ENCODE data around the gene DCDC1. TPM values are rescaled to one million over a fixed set of nuclear protein-coding genes. Genes with fewer than 3 reads are reported as not detected.

DCDC1 gene
- total and polyA plus RNA-seq, 2 donors (not counting 1 experiment from before 2014, with no cell fraction given), result 0.05 to 0.17 TPM

GRCh38 chr11:31110830-31111229 is 258.7 kb downstream of the DCDC1 start:
- no peak for TF ChIP-seq CTCF (conservative IDR thresholded peaks at IDR 0.05 in 1 of 2, IDR thresholded peaks at IDR 0.05 in 1 of 2; ENCODE audit: low read depth in 1 of 2, low read length in 2 of 2)
- no peak for TF ChIP-seq EZH2 (IDR thresholded peaks at IDR 0.05; ENCODE audit: low read length, missing control alignments)
- no peaks in the 10 kb centered on the region for H3K36me3 ChIP-seq (ENCODE audit: control insufficient read depth, insufficient read depth, low read length)
- H3K9ac ChIP-seq (ENCODE audit: insufficient read depth, low read length), result no peak overlapping the region
- H3K27ac ChIP-seq (ENCODE audit: insufficient read depth, low read length), result no peak overlapping the region
- no peak overlapping the region for H2AFZ ChIP-seq (ENCODE audit: low read length)
- H3K79me2 ChIP-seq (ENCODE audit: control insufficient read depth, insufficient read depth, low read length), result no peaks in the 10 kb centered on the region
- no peaks in the 10 kb centered on the region for H3K4me1 ChIP-seq (ENCODE audit: control insufficient read depth, extremely low read depth, insufficient read depth, low read length)
- no peaks in the 10 kb centered on the region for H3K27me3 ChIP-seq (ENCODE audit: control insufficient read depth, insufficient read depth, low read length)
- H3K9me3 ChIP-seq (ENCODE audit: control insufficient read depth, insufficient read depth, low read depth, low read length), result no peaks in the 10 kb centered on the region
- no peak for DNase-seq (ENCODE audit: low read depth in 2 of 2)
- H3K4me3 ChIP-seq (replicated peaks in 1 of 4; ENCODE audit: control extremely low read depth in 1 of 4, insufficient read depth in 1 of 4, low read depth in 3 of 4, low read length in 4 of 4), result no peak overlapping the region
- no peaks in the 10 kb centered on the region for H4K20me1 ChIP-seq (ENCODE audit: control insufficient read depth, extremely low read depth, insufficient read depth, low read length)
- no peak overlapping the region for H3K4me2 ChIP-seq (ENCODE audit: extremely low read depth, insufficient read depth, low read length)

GRCh38 chr11:31109446-31109845 is 260.1 kb downstream of the DCDC1 start:
- Histone ChIP-seq H3K79me2 (ENCODE audit: control insufficient read depth, insufficient read depth, low read length) (no peaks in the 10 kb centered on the region), H3K4me3 (replicated peaks in 1 of 4; ENCODE audit: control extremely low read depth in 1 of 4, insufficient read depth in 1 of 4, low read depth in 3 of 4, low read length in 4 of 4) (no peak overlapping the region), H3K4me2 (ENCODE audit: extremely low read depth, insufficient read depth, low read length) (no peak overlapping the region), H3K9ac (ENCODE audit: insufficient read depth, low read length) (no peak overlapping the region), H3K4me1 (ENCODE audit: control insufficient read depth, extremely low read depth, insufficient read depth, low read length) (no peaks in the 10 kb centered on the region), H3K27ac (ENCODE audit: insufficient read depth, low read length) (no peak overlapping the region), H3K36me3 (ENCODE audit: control insufficient read depth, insufficient read depth, low read length) (no peaks in the 10 kb centered on the region), H3K9me3 (ENCODE audit: control insufficient read depth, insufficient read depth, low read depth, low read length) (no peaks in the 10 kb centered on the region), H4K20me1 (ENCODE audit: control insufficient read depth, extremely low read depth, insufficient read depth, low read length) (no peaks in the 10 kb centered on the region), H3K27me3 (ENCODE audit: control insufficient read depth, insufficient read depth, low read length) (no peaks in the 10 kb centered on the region), H2AFZ (ENCODE audit: low read length) (no peak overlapping the region)
- TF ChIP-seq CTCF (conservative IDR thresholded peaks at IDR 0.05 in 1 of 2, IDR thresholded peaks at IDR 0.05 in 1 of 2; ENCODE audit: low read depth in 1 of 2, low read length in 2 of 2) (no peak), EZH2 (IDR thresholded peaks at IDR 0.05; ENCODE audit: low read length, missing control alignments) (no peak)
- DNase-seq (ENCODE audit: low read depth in 2 of 2), result no peak

GRCh38 chr11:31107649-31108048 is 261.9 kb downstream of the DCDC1 start:
- Histone ChIP-seq H3K4me3 (replicated peaks in 1 of 4; ENCODE audit: control extremely low read depth in 1 of 4, insufficient read depth in 1 of 4, low read depth in 3 of 4, low read length in 4 of 4) (no peak overlapping the region), H3K36me3 (ENCODE audit: control insufficient read depth, insufficient read depth, low read length) (no peaks in the 10 kb centered on the region), H3K27ac (ENCODE audit: insufficient read depth, low read length) (no peak overlapping the region), H3K79me2 (ENCODE audit: control insufficient read depth, insufficient read depth, low read length) (no peaks in the 10 kb centered on the region), H3K4me2 (ENCODE audit: extremely low read depth, insufficient read depth, low read length) (no peak overlapping the region), H2AFZ (ENCODE audit: low read length) (no peak overlapping the region), H4K20me1 (ENCODE audit: control insufficient read depth, extremely low read depth, insufficient read depth, low read length) (no peaks in the 10 kb centered on the region), H3K27me3 (ENCODE audit: control insufficient read depth, insufficient read depth, low read length) (no peaks in the 10 kb centered on the region), H3K4me1 (ENCODE audit: control insufficient read depth, extremely low read depth, insufficient read depth, low read length) (no peaks in the 10 kb centered on the region), H3K9me3 (ENCODE audit: control insufficient read depth, insufficient read depth, low read depth, low read length) (no peaks in the 10 kb centered on the region), H3K9ac (ENCODE audit: insufficient read depth, low read length) (no peak overlapping the region)
- DNase-seq (ENCODE audit: low read depth in 2 of 2), result no peak
- TF ChIP-seq EZH2 (IDR thresholded peaks at IDR 0.05; ENCODE audit: low read length, missing control alignments) (no peak), CTCF (conservative IDR thresholded peaks at IDR 0.05 in 1 of 2, IDR thresholded peaks at IDR 0.05 in 1 of 2; ENCODE audit: low read depth in 1 of 2, low read length in 2 of 2) (no peak)
